Gastroesophageal sphincter (tissue), 3 donors: Measurements from ENCODE around the gene PAK1.

Source experiments
- CTCF ChIP-seq, 4 experiments: fragments of 200-600 bp in 2 of 4; fragments of 450-650 bp in 2 of 4; sonication (generic) in 1 of 4; IDR thresholded peaks; one replicate each; pipeline ENCODE4 v1.5.1; 2017 to 2019; ENCODE audit warnings: antibody characterized with exemption in 4 of 4, mild to moderate bottlenecking in 2 of 4, moderate library complexity in 2 of 4
- EP300 ChIP-seq: sonication (generic); formaldehyde crosslinking; IDR thresholded peaks from one replicate; pipeline ENCODE4 v1.6.1; 2017; ENCODE audit warnings: antibody characterized with exemption, mild to moderate bottlenecking
- POLR2A ChIP-seq, 2 donors: fragments of 450-650 bp; IDR thresholded peaks; one replicate each; pipeline ENCODE4 v1.6.1; 2017; ENCODE audit warnings: antibody characterized with exemption in 2 of 2, mild to moderate bottlenecking in 2 of 2, moderate library complexity in 1 of 2
- POLR2AphosphoS5 ChIP-seq: sonication (generic); formaldehyde crosslinking; IDR thresholded peaks from one replicate; pipeline ENCODE4 v1.6.1; 2017; ENCODE audit warnings: antibody characterized with exemption

- TF ChIP-seq CTCF (IDR thresholded peaks at IDR 0.05) (no peak), POLR2A (IDR thresholded peaks at IDR 0.05) (no peak), POLR2AphosphoS5 (no peak), EP300 (no peak)
Measured at GRCh38 chr11:77374611-77375031, 99.3 kb downstream of the PAK1 start.
